GM18867 (cell line): ENCODE data around the gene HMCN2.
"Not testable (repeated sequence)": the region's sequence is repeated elsewhere in the genome, so short reads cannot be mapped to it uniquely, and the experiment has no call there.

Experiments used
- ATAC-seq: cut with Tn5 transposase; IDR thresholded peaks from one replicate; pipeline ENCODE4 v1.9.1; 2021; ENCODE audit warnings: mild to moderate bottlenecking, moderate library complexity; ENCODE audit not compliant: unreplicated experiment

The HMCN2 gene

DNA sequence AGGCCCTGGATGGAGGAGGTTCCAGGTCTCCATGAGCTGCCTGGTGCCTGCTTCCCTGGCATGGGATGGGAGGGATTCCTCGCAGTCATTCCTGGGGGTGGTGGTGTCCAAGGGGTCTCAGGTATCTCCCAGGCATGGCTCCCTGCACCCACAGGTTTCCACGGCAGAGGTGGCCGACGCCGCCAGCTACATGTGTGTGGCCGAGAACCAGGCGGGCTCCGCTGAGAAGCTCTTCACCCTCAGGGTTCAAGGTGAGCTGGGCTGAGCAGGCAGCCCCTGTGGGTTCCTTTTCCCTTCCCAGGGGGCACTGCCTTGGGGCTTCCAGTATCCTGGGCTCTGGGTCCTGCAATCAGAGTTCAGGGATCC lies 117.8 kb downstream of the HMCN2 start:
- no peak for ATAC-seq

DNA sequence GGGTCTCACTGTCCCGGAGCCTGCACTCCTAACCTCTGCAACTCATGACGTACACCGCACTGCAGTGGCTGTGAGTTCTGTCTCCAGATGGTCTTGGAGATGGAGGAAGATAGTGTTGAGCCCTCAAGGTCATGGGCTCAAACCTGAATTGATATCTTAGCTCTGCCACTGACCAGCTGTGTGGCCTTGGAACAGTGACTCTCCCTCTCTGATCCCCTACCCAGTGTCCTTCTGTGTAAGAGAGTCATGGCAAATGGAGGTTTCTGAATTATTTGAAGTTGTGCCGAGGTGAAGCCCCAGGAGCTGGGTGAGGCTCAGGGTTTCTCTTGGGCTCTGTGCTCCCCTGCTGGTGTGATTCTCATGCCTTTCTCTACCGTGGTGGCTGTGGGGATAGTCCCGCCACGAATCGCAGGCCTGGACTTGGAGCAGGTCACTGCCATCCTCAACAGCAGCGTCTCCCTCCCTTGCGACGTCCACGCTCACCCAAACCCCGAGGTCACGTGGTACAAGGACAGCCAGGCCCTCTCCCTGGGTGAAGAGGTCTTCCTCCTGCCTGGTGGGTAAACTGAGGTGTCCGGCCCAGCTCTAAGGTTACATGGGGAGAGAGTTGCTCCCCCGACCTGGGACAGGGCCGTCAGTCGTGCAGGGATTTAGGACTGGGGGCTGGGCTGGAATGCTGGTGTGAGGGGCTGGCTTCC lies 118.6 kb downstream of the HMCN2 start:
- no peak for ATAC-seq

DNA sequence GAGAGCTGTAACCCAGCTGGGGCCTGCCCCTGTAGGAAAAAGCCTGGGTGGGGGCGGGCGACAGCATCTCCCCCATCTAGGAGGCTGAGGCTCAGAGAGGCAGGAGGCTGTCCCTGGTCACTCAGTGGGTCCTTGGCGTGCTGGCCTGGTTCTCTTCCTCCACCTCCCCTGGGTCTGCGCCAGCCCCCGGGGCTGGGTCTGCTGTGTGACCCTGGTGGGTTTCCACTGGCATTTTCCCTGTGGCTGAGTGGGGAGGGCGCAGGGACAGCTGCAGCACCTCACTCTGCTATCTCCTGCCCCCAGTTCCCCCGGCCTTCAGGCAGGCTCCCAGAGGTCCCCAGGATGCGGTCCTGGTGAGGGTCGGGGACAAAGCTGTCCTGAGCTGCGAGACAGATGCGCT lies 119.7 kb downstream of the HMCN2 start:
- ATAC-seq = no peak

DNA sequence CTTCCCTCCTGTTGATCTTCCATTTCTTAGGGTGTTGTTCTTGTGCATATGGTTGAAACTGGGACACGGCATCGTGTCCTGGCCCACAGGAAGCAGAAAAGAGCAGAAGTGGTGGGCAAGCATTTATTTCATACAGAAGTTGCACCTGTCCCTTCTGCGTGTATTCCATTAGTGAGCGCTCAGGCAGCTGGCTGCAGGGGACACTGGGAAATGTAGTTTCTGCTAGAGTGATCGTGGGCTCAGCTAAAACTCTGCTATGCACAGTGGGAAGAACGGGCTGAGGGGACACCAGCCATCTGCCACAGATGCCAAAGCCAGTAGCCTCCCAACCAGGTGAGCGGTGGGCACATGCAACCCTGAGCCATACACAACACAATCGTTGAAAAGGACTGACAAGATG lies 121.8 kb downstream of the HMCN2 start:
- no peak for ATAC-seq

DNA sequence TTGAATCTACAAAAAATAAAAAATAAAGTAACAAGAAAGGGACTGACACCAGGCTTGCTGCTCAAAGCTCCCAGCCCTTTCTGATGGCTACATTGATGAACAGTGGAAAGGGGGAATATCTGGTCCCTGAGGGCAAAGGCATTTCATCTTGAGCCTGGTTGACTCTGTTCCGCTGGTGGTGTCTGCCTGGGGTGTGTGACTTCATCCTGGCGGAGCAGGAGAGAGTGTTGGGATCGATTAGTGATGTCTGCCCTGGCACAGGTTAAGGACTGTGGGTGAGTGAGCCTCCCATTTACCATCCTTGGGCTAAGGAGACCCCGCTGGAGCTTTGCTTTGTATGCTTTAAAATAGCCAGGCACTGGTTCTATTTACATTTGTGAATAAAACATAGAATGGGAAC lies 122.3 kb downstream of the HMCN2 start:
- ATAC-seq = no peak

DNA sequence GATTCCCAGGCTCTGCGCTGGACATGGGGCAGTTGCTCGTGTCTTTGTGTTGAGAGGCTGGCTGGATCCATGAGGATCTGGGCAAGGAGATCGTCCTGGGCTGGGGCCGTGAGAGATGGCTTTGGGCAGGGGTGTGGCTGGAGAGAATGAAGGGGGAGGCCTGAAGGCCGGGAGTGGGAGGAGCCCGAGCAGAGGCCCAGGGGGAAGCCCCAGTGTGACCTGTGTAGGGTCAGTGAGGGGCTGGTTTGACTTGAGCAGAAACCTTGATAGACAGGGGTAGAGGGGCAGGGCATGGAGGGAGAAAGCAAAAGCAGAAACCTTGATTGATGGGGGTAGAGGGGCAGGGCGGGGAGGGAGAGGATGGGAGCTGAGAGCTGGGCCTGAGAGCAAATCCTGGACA lies 124.8 kb downstream of the HMCN2 start:
- ATAC-seq = no peak

DNA sequence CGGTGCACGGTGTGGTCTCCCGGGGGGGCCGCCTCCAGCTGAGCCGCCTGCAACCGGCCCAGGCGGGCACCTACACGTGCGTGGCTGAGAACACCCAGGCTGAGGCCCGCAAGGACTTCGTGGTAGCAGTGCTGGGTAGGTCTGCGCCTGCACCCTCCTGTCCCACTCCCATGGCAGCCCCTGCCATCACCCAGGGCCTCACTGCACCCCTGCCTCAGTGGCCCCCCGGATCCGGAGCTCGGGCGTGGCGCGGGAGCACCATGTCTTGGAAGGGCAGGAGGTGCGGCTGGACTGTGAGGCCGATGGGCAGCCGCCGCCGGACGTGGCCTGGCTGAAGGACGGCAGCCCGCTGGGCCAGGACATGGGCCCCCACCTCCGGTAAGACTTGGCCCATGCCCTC lies 125.4 kb downstream of the HMCN2 start:
- no peak for ATAC-seq

DNA sequence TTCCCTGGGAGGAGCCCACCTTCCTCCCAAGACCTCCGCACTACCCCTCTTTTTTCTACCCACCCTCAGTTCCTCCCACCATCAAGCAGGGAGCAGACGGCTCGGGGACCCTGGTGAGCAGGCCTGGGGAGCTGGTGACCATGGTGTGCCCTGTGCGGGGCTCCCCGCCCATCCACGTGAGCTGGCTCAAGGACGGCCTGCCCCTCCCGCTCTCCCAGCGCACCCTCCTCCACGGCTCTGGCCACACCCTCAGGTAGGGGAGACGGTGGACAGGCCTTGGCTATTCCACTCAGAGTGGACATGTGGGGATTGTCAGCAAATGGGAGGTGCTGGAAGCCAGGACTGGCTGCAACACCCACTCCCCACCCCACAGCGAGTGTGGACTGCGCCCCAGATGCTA lies 126.3 kb downstream of the HMCN2 start:
- ATAC-seq = no peak

DNA sequence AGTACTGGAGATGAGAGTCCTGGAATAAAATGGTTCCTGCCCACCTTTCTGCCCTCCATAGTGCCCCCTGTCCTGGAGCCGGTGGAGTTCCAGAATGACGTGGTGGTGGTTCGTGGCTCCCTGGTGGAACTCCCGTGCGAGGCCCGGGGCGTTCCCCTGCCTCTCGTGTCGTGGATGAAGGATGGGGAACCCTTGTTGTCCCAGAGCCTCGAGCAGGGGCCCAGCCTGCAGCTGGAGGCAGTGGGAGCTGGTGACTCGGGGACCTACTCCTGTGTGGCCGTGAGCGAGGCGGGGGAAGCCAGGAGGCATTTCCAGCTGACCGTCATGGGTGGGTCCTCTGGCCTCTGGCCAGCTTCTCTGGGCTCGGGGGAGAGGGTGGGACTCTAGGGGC lies 128.1 kb downstream of the HMCN2 start:
- no peak for ATAC-seq

DNA sequence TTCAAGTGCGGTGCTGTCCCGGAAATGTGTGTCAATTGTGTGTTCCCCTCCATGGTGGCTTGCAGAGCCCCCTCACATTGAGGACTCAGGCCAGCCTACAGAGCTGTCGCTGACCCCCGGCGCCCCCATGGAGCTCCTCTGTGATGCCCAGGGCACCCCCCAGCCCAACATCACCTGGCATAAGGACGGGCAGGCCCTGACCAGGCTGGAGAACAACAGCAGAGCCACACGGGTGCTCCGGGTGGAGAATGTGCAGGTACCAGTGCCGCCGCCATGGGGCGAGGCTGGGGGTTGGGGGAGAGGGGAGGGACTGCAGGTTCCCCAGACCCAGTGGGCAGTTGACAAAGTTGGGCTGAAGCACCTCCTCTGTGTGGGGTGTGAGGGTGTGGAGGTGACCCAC lies 128.8 kb downstream of the HMCN2 start:
- ATAC-seq = no peak

DNA sequence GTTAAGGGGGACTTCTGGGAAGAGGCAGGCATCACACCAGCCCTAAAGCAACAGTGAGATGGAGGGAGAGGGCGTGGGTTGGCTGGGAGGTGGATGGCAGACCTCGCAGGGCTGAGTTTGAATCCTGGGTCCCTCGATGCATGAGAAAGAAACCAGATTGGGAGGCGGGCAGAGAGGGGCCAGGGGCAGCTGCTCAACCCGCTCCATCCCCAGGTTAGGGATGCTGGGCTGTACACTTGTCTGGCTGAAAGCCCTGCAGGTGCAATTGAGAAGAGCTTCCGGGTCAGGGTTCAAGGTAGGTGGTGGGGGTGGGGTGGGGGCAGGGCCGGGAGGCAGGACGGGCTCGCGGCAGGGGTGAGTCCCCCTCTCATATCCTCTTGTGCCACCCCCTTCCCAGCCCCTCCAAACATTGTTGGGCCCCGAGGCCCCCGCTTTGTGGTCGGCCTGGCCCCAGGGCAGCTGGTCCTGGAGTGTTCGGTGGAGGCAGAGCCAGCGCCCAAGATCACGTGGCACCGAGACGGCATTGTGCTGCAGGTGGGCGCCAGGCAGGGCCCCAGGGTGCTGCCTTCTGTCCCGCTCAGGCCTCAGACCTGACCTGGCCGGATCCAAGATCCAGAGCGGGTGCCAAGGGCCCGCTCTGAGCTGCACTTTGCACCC lies 129.4 kb downstream of the HMCN2 start:
- ATAC-seq = no peak

DNA sequence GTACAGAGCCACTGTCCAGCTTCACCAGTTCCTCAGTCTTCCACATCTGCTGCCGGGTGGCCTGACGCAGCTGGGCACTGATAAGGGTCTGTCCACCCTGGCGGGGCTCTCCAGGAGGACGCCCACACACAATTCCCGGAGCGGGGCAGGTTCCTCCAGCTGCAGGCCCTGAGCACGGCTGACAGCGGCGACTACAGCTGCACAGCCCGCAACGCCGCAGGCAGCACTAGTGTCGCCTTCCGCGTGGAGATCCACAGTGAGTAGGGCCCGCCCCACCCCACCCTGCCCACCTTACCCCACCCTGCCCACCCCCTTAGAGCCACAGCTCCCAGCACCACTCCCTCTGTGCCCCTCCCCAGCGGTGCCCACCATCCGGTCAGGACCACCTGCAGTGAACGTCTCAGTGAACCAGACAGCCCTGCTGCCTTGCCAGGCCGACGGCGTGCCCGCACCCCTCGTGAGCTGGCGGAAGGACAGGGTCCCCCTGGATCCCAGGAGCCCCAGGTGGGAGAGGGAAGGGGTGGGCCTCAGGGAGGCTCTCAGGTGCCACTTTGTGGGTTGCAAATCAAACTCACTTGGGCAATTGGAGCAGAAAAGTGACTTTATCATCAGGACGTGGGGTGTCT lies 130.4 kb downstream of the HMCN2 start:
- no peak for ATAC-seq

DNA sequence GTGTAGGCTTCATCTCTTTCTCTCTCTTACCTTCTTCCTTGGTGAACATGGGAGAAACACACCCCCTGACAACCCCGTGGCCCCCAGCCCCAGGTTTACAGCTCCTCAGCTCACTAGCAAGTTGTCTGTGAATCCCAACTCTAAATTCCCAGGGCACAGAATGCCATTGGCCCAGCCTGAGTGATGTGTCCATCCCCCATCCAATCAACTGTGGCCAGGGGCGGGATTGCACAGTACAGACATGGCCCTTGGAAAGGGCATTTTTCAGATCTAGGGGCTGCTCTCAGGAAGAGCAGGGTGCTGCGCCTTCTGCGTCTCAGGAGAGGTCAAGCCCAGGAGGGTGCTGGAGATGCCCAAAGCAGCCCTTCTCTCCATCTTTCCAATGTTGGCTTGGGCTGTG lies 131.0 kb downstream of the HMCN2 start:
- no peak for ATAC-seq

DNA sequence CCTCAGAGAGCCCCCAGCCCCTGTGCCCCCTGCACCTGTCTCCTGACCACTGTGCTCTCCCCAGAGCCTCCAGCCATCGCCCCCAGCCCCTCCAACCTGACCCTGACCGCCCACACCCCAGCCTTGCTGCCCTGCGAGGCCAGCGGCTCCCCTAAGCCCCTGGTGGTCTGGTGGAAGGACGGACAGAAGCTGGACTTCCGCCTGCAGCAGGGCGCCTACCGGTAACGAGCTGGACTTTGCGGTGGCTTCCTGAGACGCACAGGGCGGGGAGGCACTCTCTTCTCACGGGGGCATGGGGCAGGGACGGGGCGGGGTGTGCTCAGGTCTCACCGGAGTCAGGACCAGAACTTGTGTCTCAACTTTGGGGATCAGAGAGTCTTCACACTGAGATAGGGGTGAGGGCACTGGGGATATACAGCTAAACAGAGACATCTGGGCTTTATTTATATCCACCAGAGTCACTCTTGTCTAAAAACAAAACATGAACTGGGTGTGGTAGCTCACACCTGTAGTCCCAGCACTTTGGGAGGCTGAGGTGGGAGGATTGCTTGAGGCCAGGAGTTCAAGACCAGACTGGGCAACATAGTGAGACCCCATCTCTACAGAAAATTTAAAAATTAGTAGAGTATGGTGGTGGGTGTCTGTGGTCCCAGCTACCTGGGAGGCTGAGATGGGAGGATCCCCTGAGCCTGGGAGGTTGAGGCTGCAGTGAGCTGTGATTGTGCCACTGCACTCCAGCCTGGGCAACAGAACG lies 133.1 kb downstream of the HMCN2 start:
- ATAC-seq = no peak

DNA sequence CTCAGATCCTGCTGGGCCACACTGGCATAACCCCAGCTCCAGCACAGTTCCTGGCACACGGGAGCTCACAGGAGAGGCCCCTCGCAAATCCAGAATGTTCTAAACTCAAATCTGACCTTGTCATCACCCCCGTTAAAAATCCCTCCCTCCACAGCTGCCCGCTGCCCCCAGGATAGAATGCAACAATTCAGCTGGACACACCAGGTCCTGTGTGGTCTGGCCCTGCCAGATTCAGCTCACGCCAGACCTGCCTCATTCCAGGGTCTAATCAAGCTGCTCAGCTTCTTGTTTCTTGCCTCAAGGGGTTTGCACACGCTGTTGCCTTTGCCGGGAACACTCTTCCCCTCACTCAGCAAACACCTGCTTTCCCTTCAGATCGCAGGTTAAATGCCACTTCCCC lies 134.2 kb downstream of the HMCN2 start:
- ATAC-seq = no peak

DNA sequence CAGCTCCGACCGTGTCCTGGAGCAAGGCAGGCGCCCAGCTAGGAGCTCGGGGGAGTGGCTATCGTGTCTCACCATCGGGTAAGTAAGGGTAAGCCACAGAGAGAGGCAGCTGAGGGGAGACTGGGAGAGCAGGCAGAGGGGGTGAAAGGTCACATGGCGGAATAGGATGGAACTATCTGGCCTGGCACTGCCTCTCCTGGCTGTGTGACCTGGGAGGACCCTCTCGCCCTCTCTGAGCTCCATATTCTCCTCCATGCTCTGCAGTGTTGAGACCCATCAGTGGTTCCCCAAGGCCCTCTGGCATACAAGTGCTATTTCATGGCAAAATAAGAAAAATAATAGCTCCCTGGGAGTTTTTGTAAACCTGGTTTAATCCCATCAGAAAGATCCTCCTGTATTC lies 135.3 kb downstream of the HMCN2 start:
- no peak for ATAC-seq

DNA sequence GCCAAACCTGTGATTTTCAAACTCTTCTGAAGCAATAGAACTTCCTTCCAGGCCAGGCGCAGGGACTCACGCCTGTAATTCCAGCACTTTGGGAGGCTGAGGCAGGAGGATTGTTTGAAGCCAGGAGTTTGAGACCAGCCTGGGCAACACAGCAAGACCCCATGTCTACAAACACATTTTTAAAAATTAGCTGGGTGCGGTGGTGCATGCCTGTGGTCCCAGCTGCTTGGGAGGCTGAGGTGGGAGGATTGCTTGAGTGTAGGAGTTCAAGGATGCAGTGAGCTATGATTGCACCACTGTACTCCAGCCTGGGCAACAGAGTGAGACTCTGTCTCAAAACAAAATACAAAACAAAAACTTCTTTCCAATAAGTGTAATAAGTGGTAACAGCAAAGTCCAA lies 136.2 kb downstream of the HMCN2 start:
- ATAC-seq = not testable (repeated sequence)

DNA sequence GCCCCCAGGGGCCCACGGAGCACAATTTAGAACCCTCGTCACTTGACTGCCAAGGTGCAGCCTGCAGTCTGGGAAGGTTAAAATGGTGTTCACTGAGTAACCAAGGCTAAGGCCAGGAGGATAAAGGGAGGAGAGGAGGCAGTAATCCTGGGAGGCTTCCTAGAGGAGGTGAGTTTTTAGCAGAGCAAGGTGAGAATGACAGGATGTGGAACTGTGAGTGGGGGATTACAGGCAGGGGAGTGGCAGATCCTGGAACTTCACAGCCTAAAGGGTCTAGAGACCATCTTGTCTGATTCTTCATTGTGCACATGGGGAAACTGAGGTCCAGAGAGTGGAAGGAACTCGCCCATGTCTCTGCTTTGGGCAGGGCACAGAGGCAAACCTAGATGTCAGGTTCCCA lies 136.7 kb downstream of the HMCN2 start:
- ATAC-seq = no peak

DNA sequence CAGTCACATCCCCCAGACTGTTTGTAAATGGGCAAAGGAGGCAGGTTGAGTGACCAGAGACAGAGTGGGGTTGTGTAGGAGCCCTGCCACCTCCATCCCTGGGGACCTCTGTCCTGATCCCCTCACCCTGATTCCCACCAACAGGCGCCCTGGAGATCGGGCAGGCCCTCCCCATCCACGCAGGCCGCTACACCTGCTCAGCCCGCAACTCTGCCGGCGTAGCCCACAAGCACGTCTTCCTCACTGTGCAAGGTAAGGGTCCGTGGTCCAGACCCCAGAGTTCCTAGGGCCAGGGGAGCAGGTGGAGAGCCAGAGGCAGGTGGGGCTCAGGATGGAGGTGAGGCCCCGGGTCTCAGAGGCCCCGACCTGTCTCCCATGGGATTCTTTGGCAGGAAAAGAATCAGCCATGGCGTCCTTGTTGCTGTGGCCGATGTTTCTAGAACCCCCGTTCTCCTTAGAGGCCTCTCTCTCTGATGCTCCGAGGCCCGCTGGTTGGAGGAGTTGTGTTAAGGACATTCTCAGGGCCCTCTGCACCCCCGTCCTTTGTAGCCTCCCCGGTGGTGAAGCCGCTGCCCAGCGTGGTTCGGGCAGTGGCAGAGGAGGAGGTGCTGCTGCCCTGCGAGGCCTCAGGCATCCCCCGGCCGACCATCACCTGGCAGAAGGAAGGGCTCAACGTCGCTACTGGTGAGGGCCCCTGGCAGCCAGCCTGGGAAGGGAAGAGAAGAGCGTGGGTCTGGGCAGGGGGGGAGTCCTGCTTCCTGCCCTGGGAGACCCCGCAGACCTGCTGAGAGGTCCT lies 137.3 kb downstream of the HMCN2 start:
- no peak for ATAC-seq

DNA sequence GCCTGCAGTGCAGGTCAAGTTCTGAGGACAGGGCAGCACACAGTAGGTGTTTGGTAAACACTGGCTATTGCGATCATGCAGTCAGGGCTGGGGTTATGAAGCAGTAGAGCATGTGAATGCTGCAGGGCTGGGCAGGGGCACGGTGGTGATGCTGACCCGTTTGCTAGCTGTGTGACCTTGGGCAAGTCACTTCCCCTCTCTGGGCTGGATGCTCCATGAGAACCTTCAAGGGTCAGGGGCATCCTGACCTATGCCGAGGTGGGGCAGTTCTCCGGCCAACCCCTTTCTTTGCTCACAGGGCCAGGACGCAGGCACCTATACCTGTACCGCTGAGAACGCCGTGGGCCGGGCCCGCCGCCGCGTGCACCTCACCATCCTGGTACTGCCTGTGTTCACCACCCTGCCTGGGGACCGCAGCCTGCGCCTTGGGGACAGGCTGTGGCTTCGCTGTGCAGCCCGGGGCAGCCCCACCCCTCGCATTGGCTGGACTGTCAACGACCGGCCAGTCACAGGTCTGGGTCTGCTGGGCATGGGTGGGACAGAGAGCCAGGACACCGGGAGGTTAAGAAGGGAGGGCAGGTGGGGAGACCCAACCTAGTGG lies 140.2 kb downstream of the HMCN2 start:
- ATAC-seq = no peak
